Prostate gland (tissue), 2 donors: ENCODE measurements around the gene PTBP2.

ENCODE experiments used
- POLR2A ChIP-seq: fragments of 450-650 bp; IDR thresholded peaks from one replicate; pipeline ENCODE4 v1.6.1; 2016; ENCODE audit warnings: antibody characterized with exemption, mild to moderate bottlenecking
- POLR2AphosphoS5 ChIP-seq: sonication (generic); formaldehyde crosslinking; IDR thresholded peaks from one replicate; pipeline ENCODE4 v1.6.1; 2017; ENCODE audit warnings: antibody characterized with exemption
- TF ChIP-seq, protein P1 (sequence below), 4 experiments: fragments of 200-600 bp in 2 of 4; fragments of 450-650 bp in 2 of 4; sonication (generic) in 2 of 4; IDR thresholded peaks; 1 replicate in 3 of 4; 2 replicates in 1 of 4; pipeline ENCODE4 v1.5.1; 2016 to 2019; ENCODE audit warnings: antibody characterized with exemption in 4 of 4, mild to moderate bottlenecking in 2 of 4, moderate library complexity in 2 of 4

DNA sequence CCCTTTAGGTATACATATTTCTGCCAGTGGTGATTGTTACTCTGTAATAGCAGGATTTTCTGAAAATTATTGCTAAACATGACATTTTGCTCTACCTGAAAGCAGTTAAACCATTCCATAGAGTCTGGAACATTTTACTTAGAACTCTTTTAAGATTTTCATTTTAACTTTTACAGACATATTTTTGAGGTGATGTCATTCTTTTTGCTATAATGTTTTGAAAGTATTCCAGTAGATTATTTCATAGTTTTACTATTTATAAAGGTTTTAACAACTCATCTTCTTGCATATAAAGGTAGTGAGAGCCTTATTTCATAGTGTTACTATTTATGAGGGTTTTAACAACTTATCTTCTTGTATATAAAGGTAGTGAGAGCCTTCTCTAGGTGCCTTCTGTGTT, 42.9 kb downstream of the PTBP2 start:
- TF ChIP-seq, protein P1, sequence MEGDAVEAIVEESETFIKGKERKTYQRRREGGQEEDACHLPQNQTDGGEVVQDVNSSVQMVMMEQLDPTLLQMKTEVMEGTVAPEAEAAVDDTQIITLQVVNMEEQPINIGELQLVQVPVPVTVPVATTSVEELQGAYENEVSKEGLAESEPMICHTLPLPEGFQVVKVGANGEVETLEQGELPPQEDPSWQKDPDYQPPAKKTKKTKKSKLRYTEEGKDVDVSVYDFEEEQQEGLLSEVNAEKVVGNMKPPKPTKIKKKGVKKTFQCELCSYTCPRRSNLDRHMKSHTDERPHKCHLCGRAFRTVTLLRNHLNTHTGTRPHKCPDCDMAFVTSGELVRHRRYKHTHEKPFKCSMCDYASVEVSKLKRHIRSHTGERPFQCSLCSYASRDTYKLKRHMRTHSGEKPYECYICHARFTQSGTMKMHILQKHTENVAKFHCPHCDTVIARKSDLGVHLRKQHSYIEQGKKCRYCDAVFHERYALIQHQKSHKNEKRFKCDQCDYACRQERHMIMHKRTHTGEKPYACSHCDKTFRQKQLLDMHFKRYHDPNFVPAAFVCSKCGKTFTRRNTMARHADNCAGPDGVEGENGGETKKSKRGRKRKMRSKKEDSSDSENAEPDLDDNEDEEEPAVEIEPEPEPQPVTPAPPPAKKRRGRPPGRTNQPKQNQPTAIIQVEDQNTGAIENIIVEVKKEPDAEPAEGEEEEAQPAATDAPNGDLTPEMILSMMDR (IDR thresholded peaks at IDR 0.05), result no peak
- TF ChIP-seq POLR2A (no peak), POLR2AphosphoS5 (no peak)
